ENCODE measurements around the gene PKDCC. TPM values are rescaled to one million over a fixed set of nuclear protein-coding genes. Genes with fewer than 3 reads are reported as not detected.

Gene PKDCC
- total RNA-seq, 2 donors from 2014 or later: 85.3 to 105 TPM

DNA sequence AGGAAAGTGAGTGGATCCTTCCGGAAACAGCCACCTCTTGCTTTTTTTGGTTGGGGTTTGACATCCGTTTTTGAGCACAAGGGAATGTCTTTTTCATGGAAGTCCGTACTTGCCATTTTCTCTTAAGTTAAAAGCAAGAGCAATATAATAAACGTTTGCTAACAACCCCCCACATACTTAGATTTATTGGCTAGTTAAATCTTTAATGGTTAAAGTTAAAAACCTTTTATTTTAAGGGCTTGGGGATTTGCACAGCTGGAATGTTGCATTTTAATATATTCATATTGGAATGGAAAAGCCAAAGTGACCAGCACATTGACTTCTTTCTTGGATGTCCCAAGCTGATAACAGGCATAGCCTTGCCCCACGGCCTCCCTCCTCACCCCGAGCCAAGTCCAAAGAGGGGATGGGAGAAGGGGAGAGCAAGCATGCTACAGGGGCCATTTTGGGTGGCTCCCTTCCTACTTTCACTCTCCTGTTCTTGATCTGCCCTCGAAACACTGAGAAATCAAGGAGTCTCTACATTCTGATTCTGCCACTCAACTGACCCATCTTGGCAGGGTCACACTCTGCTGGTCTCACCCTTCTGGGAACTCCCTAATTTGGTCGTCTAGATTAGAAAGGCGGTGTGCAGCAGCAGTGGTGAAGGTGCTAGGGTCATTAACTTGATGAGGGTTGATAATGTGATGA is 48.1 kb upstream of the PKDCC start:
- H3K9me3 ChIP-seq (ENCODE audit: control insufficient read depth, low read length): peaks cover 22% of the 10 kb centered on the region
- Mint-ChIP-seq H3K9me3 (peaks cover 20% of the 10 kb centered on the region), H3K27ac (no peak overlapping the region), H3K36me3 (ENCODE audit: low read depth) (no peaks in the 10 kb centered on the region), H3K4me1 (peaks cover 16% of the 10 kb centered on the region), H3K27me3 (ENCODE audit: insufficient read depth) (peaks cover 5% of the 10 kb centered on the region), H3K4me3 (no peak overlapping the region)
- 93 to 95% methylated on average over 7 to 8 of the region's 9 CpGs for WGBS, 2 experiments (ENCODE audit: insufficient coverage in 1 of 2, insufficient read length in 1 of 2)
- TF ChIP-seq, protein P1, sequence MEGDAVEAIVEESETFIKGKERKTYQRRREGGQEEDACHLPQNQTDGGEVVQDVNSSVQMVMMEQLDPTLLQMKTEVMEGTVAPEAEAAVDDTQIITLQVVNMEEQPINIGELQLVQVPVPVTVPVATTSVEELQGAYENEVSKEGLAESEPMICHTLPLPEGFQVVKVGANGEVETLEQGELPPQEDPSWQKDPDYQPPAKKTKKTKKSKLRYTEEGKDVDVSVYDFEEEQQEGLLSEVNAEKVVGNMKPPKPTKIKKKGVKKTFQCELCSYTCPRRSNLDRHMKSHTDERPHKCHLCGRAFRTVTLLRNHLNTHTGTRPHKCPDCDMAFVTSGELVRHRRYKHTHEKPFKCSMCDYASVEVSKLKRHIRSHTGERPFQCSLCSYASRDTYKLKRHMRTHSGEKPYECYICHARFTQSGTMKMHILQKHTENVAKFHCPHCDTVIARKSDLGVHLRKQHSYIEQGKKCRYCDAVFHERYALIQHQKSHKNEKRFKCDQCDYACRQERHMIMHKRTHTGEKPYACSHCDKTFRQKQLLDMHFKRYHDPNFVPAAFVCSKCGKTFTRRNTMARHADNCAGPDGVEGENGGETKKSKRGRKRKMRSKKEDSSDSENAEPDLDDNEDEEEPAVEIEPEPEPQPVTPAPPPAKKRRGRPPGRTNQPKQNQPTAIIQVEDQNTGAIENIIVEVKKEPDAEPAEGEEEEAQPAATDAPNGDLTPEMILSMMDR (conservative IDR thresholded peaks at IDR 0.05): no peak
- H3K27ac ChIP-seq (ENCODE audit: low read depth, low read length): no peak overlapping the region
- no peak overlapping the region for H3K9ac ChIP-seq (ENCODE audit: extremely low read depth, low read length, poor library complexity, severe bottlenecking)
- DNase-seq: no peak
- no peaks in the 10 kb centered on the region for H3K36me3 ChIP-seq (ENCODE audit: control insufficient read depth, insufficient read depth, low read length)
- H3K4me1 ChIP-seq (ENCODE audit: control insufficient read depth, insufficient read depth, low read length): no peaks in the 10 kb centered on the region
- no peak overlapping the region for H3K4me3 ChIP-seq (ENCODE audit: low read length)
- H3K27me3 ChIP-seq (ENCODE audit: control insufficient read depth, insufficient read depth, low read length, poor library complexity, severe bottlenecking): no peaks in the 10 kb centered on the region

DNA sequence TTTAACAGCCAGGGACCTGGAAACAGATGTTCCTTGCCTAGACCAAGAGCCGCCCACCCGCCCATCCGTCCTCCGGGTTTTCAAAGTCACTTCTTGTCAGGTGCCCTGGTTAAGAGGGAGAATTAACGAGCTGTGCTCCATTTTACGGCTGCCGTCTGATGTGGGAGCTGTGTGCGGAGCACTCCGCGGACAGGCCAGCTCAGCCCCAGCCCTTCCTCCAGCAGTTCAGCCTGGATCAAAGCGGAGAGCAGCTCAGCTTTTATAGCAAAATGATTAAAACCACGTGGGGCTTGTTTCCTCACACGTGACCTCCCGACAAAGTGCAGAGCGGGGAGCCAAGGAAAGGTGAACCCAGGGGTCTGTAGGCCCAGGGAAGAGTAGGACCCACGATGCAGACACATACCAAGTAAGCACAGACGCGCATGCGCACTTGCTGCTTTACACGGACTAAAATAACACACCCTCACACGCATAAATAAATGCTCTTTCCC is 46.1 kb upstream of the PKDCC start:
- Histone ChIP-seq H3K4me1 (ENCODE audit: control insufficient read depth, insufficient read depth, low read length) (no peaks in the 10 kb centered on the region), H3K9me3 (ENCODE audit: control insufficient read depth, low read length) (peaks cover 23% of the 10 kb centered on the region), H3K4me3 (ENCODE audit: low read length) (no peak overlapping the region), H3K27ac (ENCODE audit: low read depth, low read length) (no peak overlapping the region), H3K36me3 (ENCODE audit: control insufficient read depth, insufficient read depth, low read length) (no peaks in the 10 kb centered on the region), H3K9ac (ENCODE audit: extremely low read depth, low read length, poor library complexity, severe bottlenecking) (no peak overlapping the region), H3K27me3 (ENCODE audit: control insufficient read depth, insufficient read depth, low read length, poor library complexity, severe bottlenecking) (no peaks in the 10 kb centered on the region)
- DNase-seq: no peak
- no peak overlapping the region for H3K4me3 Mint-ChIP-seq
- H3K9me3 Mint-ChIP-seq: peaks cover 19% of the 10 kb centered on the region
- 83 to 90% methylated on average over 8 to 21 of the region's 21 CpGs for WGBS, 2 experiments (ENCODE audit: insufficient coverage in 1 of 2, insufficient read length in 1 of 2)
- H3K27me3 Mint-ChIP-seq (ENCODE audit: insufficient read depth): peaks cover 5% of the 10 kb centered on the region
- TF ChIP-seq, protein P1 (conservative IDR thresholded peaks at IDR 0.05): no peak
- peaks cover 13% of the 10 kb centered on the region for H3K4me1 Mint-ChIP-seq
- H3K27ac Mint-ChIP-seq: no peak overlapping the region
- no peaks in the 10 kb centered on the region for H3K36me3 Mint-ChIP-seq (ENCODE audit: low read depth)

DNA sequence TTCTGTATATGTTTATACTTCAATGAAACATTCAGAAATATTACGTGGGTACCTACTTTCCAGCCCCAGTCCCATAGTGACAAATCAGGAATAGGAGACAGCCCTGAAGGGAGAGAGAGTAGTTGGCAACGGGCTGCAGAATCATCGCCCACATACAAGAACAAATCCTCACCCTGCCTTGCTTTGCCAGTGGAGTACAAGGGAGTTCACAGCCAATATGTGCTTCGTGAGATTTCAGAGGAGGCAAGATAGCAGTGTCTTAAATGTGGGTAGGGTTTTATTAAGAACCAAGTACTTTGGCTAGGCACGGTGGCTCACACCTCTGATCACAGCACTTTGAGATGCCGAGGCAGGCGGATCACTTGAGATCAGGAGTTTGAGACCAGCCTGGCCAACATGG is 40.3 kb upstream of the PKDCC start:
- H3K27me3 ChIP-seq (ENCODE audit: control insufficient read depth, insufficient read depth, low read length, poor library complexity, severe bottlenecking): no peaks in the 10 kb centered on the region
- no peaks in the 10 kb centered on the region for H3K36me3 Mint-ChIP-seq (ENCODE audit: low read depth)
- no peaks in the 10 kb centered on the region for H3K4me1 ChIP-seq (ENCODE audit: control insufficient read depth, insufficient read depth, low read length)
- 89 to 94% methylated on average over 4 to 7 of the region's 7 CpGs for WGBS, 2 experiments (ENCODE audit: insufficient coverage in 1 of 2, insufficient read length in 1 of 2)
- H3K4me3 ChIP-seq (ENCODE audit: low read length): no peak overlapping the region
- no peak overlapping the region for H3K27ac ChIP-seq (ENCODE audit: low read depth, low read length)
- no peak for DNase-seq
- TF ChIP-seq, protein P1 (conservative IDR thresholded peaks at IDR 0.05): no peak
- no peak overlapping the region for H3K9ac ChIP-seq (ENCODE audit: extremely low read depth, low read length, poor library complexity, severe bottlenecking)
- H3K4me1 Mint-ChIP-seq: peaks cover 12% of the 10 kb centered on the region
- H3K27ac Mint-ChIP-seq: no peak overlapping the region
- peaks cover 19% of the 10 kb centered on the region for H3K9me3 Mint-ChIP-seq
- peaks cover 1% of the 10 kb centered on the region for H3K27me3 Mint-ChIP-seq (ENCODE audit: insufficient read depth)
- H3K36me3 ChIP-seq (ENCODE audit: control insufficient read depth, insufficient read depth, low read length): no peaks in the 10 kb centered on the region
- H3K4me3 Mint-ChIP-seq: no peak overlapping the region
- H3K9me3 ChIP-seq (ENCODE audit: control insufficient read depth, low read length): peaks cover 17% of the 10 kb centered on the region

All from endodermal cell (in vitro differentiated cells).